SU-DHL-6 (cell line): ENCODE measurements around the gene HOMER3.

Experiments
- H2AFZ ChIP-seq: fragments of 200-600 bp; sonication (generic); 2 replicates; pipeline ENCODE4 v1.6.1; 2014; ENCODE audit warnings: low read depth, mild to moderate bottlenecking, moderate library complexity, mixed read lengths, antibody characterized with exemption, low read length; ENCODE audit not compliant: severe bottlenecking
- H3F3A ChIP-seq: fragments of 200-600 bp; shearing (Covaris generic); 2 replicates; pipeline ENCODE4 v1.6.0; 2016; ENCODE audit warnings: antibody characterized with exemption, mild to moderate bottlenecking; ENCODE audit not compliant: insufficient read depth
- H3K27ac ChIP-seq: fragments of 200-600 bp; sonication (generic); 2 replicates; pipeline ENCODE4 v1.5.1; 2016; ENCODE audit warnings: low read depth, mild to moderate bottlenecking, low read length, moderate library complexity, mixed read lengths
- H3K27me3 ChIP-seq: fragments of 200-600 bp; sonication (generic), shearing (Covaris generic); 2 replicates; pipeline ENCODE4 v1.6.0; 2014; ENCODE audit warnings: mild to moderate bottlenecking, low read length
- H3K36me3 ChIP-seq: fragments of 200-600 bp; sonication (generic); 2 replicates; pipeline ENCODE4 v1.6.1; 2014; ENCODE audit warnings: mild to moderate bottlenecking, low read length, mixed read lengths
- H3K4me2 ChIP-seq: fragments of 300-600, 200-600 bp; shearing (Covaris generic), sonication (generic); 2 replicates; pipeline ENCODE4 v1.6.0; 2014; ENCODE audit warnings: low read length, low read depth, mild to moderate bottlenecking; ENCODE audit not compliant: poor library complexity, severe bottlenecking
- H3K4me3 ChIP-seq: fragments of 200-600 bp; sonication (generic); 2 replicates; pipeline ENCODE4 v1.5.1; 2014; ENCODE audit warnings: antibody characterized with exemption, low read length, mild to moderate bottlenecking, mixed read lengths; ENCODE audit not compliant: insufficient read depth, poor library complexity, severe bottlenecking
- H3K79me2 ChIP-seq: fragments of 200-600 bp; sonication (generic); 2 replicates; pipeline ENCODE4 v1.6.1; 2014; ENCODE audit warnings: mild to moderate bottlenecking, low read length, moderate library complexity; ENCODE audit not compliant: insufficient read depth
- H3K9ac ChIP-seq: fragments of 200-600 bp; sonication (generic); 2 replicates; pipeline ENCODE4 v1.7.0; 2014; ENCODE audit warnings: mild to moderate bottlenecking, low read length
- H3K9me2 ChIP-seq: fragments of 200-600 bp; sonication (generic); replicated peaks from 2 replicates; pipeline ENCODE4 v1.6.1; 2014; ENCODE audit warnings: low read length; ENCODE audit not compliant: insufficient read depth
- H3K9me3 ChIP-seq: fragments of 200-600 bp; sonication (generic); 2 replicates; pipeline ENCODE4 v1.6.1; 2014; ENCODE audit warnings: low read length, mixed read lengths; ENCODE audit not compliant: insufficient read depth
- H4K20me1 ChIP-seq: fragments of 200-600 bp; sonication (generic); 2 replicates; pipeline ENCODE4 v1.6.1; 2014; ENCODE audit warnings: low read depth, mild to moderate bottlenecking, antibody characterized with exemption, low read length, moderate library complexity, mixed read lengths
- CTCF ChIP-seq: fragments of 200-600 bp; sonication (generic); IDR thresholded peaks from one replicate; pipeline ENCODE4 v1.5.1; 2017; ENCODE audit warnings: antibody characterized with exemption, mild to moderate bottlenecking, low read length, moderate library complexity; ENCODE audit not compliant: insufficient read depth, poor library complexity, severe bottlenecking
- EZH2phosphoT487 ChIP-seq: fragments of 200-600 bp; sonication (generic), shearing (Covaris generic); conservative IDR thresholded peaks from 2 replicates; pipeline ENCODE4 v1.6.1; 2018; ENCODE audit warnings: mild to moderate bottlenecking, antibody characterized with exemption, low read length, moderate library complexity, mixed read lengths

HOMER3 gene

DNA sequence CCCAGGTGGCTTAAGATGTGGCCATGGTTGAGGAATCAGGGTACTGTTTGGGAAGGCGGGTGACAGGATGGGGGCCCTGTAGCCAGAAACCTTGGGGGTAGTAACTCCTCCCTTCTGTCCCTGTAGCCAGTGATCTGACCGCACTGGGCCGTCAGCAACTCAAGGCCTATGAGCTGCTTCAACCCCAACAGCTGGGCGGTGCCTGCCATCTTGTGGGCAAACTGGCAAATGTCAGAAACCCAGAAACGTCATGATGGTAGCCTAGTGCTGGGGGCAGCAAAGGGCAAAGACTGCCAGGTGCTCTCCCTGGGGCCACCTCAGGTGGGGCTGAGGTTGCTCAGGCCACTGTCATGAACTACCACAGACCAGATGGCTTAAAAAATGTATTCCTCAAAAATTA lies 25.4 kb downstream of the HOMER3 start:
- no peak overlapping the region for H2AFZ ChIP-seq
- H3K27ac ChIP-seq: no peak overlapping the region
- H3F3A ChIP-seq: peaks cover 6% of the 10 kb centered on the region; the same call in 1 of the 2 replicates
- H3K9ac ChIP-seq: no peak overlapping the region
- H3K4me3 ChIP-seq: no peak overlapping the region
- no peaks in the 10 kb centered on the region for H3K9me3 ChIP-seq
- H3K79me2 ChIP-seq: peaks cover 59% of the 10 kb centered on the region
- no peaks in the 10 kb centered on the region for H3K27me3 ChIP-seq
- TF ChIP-seq CTCF (no peak), EZH2phosphoT487 (no peak)
- H3K36me3 ChIP-seq: no peaks in the 10 kb centered on the region
- peaks cover 5% of the 10 kb centered on the region; the same call in 1 of the 2 replicates for H4K20me1 ChIP-seq
- no peaks in the 10 kb centered on the region for H3K9me2 ChIP-seq
- H3K4me2 ChIP-seq: no peak overlapping the region

- no peaks in the 10 kb centered on the region for H3K9me3 ChIP-seq
- H3K79me2 ChIP-seq: peaks cover 44% of the 10 kb centered on the region
- H3K4me3 ChIP-seq: no peak overlapping the region
- TF ChIP-seq EZH2phosphoT487 (no peak), CTCF (no peak)
- H3K9ac ChIP-seq: no peak overlapping the region
- no peak overlapping the region for H3K4me2 ChIP-seq
- no peaks in the 10 kb centered on the region for H3K27me3 ChIP-seq
- H2AFZ ChIP-seq: no peak overlapping the region
- no peaks in the 10 kb centered on the region for H3K9me2 ChIP-seq
- no peaks in the 10 kb centered on the region for H3K36me3 ChIP-seq
- H3K27ac ChIP-seq: no peak overlapping the region
- H4K20me1 ChIP-seq: peaks cover 5% of the 10 kb centered on the region; the same call in 1 of the 2 replicates
- H3F3A ChIP-seq: 0 out of 2 replicates have a peak, but pooled peaks cover under 1% of the 10 kb centered on the region
Measured at GRCh38 chr19:18913466-18913865, 27.6 kb downstream of the HOMER3 start.

- no peaks in the 10 kb centered on the region for H3K9me2 ChIP-seq
- 0 out of 2 replicates have a peak, but pooled peaks cover 5% of the 10 kb centered on the region for H4K20me1 ChIP-seq
- H3K27me3 ChIP-seq: no peaks in the 10 kb centered on the region
- H3K9me3 ChIP-seq: no peaks in the 10 kb centered on the region
- H3K9ac ChIP-seq: no peak overlapping the region
- H2AFZ ChIP-seq: no peak overlapping the region
- H3K4me3 ChIP-seq: no peak overlapping the region
- peaks cover 38% of the 10 kb centered on the region for H3K79me2 ChIP-seq
- H3K36me3 ChIP-seq: no peaks in the 10 kb centered on the region
- no peaks in the 10 kb centered on the region for H3F3A ChIP-seq
- no peak overlapping the region for H3K27ac ChIP-seq
- H3K4me2 ChIP-seq: no peak overlapping the region
- TF ChIP-seq EZH2phosphoT487 (no peak), CTCF (no peak)
Measured at GRCh38 chr19:18912933-18913332, 28.1 kb downstream of the HOMER3 start.
